Panc1 (cell line): ENCODE measurements around the gene CREB3L2. TPM values are rescaled to one million over a fixed set of nuclear protein-coding genes. Genes with fewer than 3 reads are reported as not detected.

Source experiments
- ATAC-seq: fragments of 200-7000 bp; cut with Tn5 transposase; 2 replicates; pipeline ENCODE4 v1.9.1; 2020; ENCODE audit warnings: mild to moderate bottlenecking, moderate library complexity
- BruUV-seq: library from RNA; stranded (reverse); fragments of 400-500 nt; replicated peaks from 2 replicates; lab custom pipeline; 2021; lab: Mats Ljungman, UMichigan
- CTCF ChIA-PET: fragments of 300-600 bp; sonication (Branson Sonifier 250); formaldehyde crosslinking; loops from one replicate; lab custom pipeline; 2022; ENCODE audit warnings: antibody characterized with exemption; lab: Charles Lee
- POLR2A ChIA-PET: fragments of 300-600 bp; sonication (Branson Sonifier 250); formaldehyde crosslinking; loops from one replicate; lab custom pipeline; 2022; ENCODE audit warnings: antibody characterized with exemption; lab: Charles Lee
- DNase-seq: peaks from one replicate; pipeline ENCODE4 v3.0.0-alpha.2; 2010; ENCODE audit warnings: low read depth, low spot score
- H3K27ac ChIP-seq: 2 replicates; pipeline ENCODE4 v1.5.1; 2011; ENCODE audit warnings: mild to moderate bottlenecking, low read length, inconsistent platforms
- H3K27me3 ChIP-seq: fragments of 200-500 bp; sonication (Bioruptor generic); 2 replicates; pipeline ENCODE4 v1.6.0; 2014; ENCODE audit warnings: low read length, inconsistent platforms; ENCODE audit not compliant: control insufficient read depth, insufficient read depth
- H3K36me3 ChIP-seq: fragments of 200-500 bp; sonication (Bioruptor generic); 2 replicates; pipeline ENCODE4 v1.5.1; 2014; ENCODE audit warnings: inconsistent platforms, mild to moderate bottlenecking, low read length, moderate library complexity; ENCODE audit not compliant: control insufficient read depth, insufficient read depth
- H3K4me1 ChIP-seq: 2 replicates; pipeline ENCODE4 v1.5.1; 2011; ENCODE audit warnings: inconsistent platforms, mild to moderate bottlenecking, low read length, moderate library complexity; ENCODE audit not compliant: control insufficient read depth, insufficient read depth
- H3K4me3 ChIP-seq, 2 experiments: 2 replicates each; pipeline ENCODE4 v1.5.1; 2011 to 2012; ENCODE audit warnings: low read depth in 2 of 2, low read length in 2 of 2, mild to moderate bottlenecking in 2 of 2, inconsistent platforms in 1 of 2, moderate library complexity in 1 of 2
- H3K9me3 ChIP-seq: fragments of 200-500 bp; sonication (Bioruptor generic); 2 replicates; pipeline ENCODE4 v1.5.1; 2014; ENCODE audit warnings: low read depth, mild to moderate bottlenecking, inconsistent platforms, low read length, moderate library complexity; ENCODE audit not compliant: control insufficient read depth, insufficient read depth
- CTCF ChIP-seq: fragments of 450-650 bp; IDR thresholded peaks from 2 replicates; pipeline ENCODE4 v1.5.1; 2017; ENCODE audit warnings: mild to moderate bottlenecking
- POLR2AphosphoS5 ChIP-seq: IDR thresholded peaks from 2 replicates; pipeline ENCODE4 v1.6.1; 2012; ENCODE audit warnings: mild to moderate bottlenecking, low read depth, low read length, moderate library complexity
- SIN3A ChIP-seq: IDR thresholded peaks from 2 replicates; pipeline ENCODE4 v1.6.1; 2012; ENCODE audit warnings: low read depth, mild to moderate bottlenecking, low read length, moderate library complexity, borderline replicate concordance; ENCODE audit not compliant: insufficient read depth
- TCF7L2 ChIP-seq: IDR thresholded peaks from 2 replicates; pipeline ENCODE4 v1.6.1; 2011; ENCODE audit warnings: mild to moderate bottlenecking, low read depth, low read length, inconsistent platforms
- in situ Hi-C: cut with HindIII; loops from 2 replicates; pipeline ENCODE4 v1.10.0; 2016; ENCODE audit warnings: low sequenced_read_pairs, low pct_unique_long_range_greater_than_20kb
- intact Hi-C: fragments of 100-400 bp; cut with micrococcal nuclease; formaldehyde crosslinking; loops from one replicate; pipeline ENCODE4 v1.10.0; 2022; ENCODE audit not compliant: unreplicated experiment
- total RNA-seq: library from RNA; stranded (reverse); gene quantifications from one replicate; pipeline ENCODE4 v1.2.1, GENCODE V29; 2021; ENCODE audit not compliant: unreplicated experiment
- TF ChIP-seq, protein P1 (sequence below), 2 experiments: IDR thresholded peaks; 2 replicates each; pipeline ENCODE4 v1.6.1; 2011 to 2012; ENCODE audit warnings: low read depth in 2 of 2, control low read depth in 1 of 2, low read length in 1 of 2, mild to moderate bottlenecking in 1 of 2, moderate library complexity in 1 of 2; ENCODE audit not compliant: insufficient read depth in 1 of 2

Gene CREB3L2
- total RNA-seq, 1 experiment from 2014 or later = 22.7 TPM

DNA sequence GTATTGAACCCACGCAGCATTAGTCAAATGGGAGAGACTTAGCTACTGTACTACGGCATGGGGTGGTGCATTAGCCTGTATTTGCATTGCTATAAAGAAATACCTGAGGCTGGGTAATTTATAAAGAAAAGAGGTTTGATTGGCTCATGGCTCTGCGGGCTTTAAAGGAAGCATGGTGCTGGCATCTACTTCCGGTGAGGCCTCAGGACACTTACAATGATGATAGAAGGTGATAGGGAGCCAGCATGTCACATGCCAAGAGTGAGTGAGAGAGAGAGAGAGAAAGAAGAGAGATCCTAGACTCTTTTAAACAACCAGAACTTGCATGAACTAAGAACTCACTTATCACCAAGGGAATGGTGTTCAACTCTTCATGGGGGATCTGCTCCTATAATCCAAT, 27.2 kb upstream of the CREB3L2 start:
- no TSS peak for BruUV-seq

GRCh38 chr7:138027100-138027499, 25.2 kb upstream of the CREB3L2 start:
- Histone ChIP-seq H3K36me3 (no peaks in the 10 kb centered on the region), H3K27ac (no peak overlapping the region), H3K4me3 (no peak overlapping the region), H3K27me3 (no peaks in the 10 kb centered on the region), H3K4me1 (no peaks in the 10 kb centered on the region), H3K9me3 (no peaks in the 10 kb centered on the region)
- DNase-seq (no peak), ATAC-seq (no peak)
- no TSS peak for BruUV-seq
- POLR2A ChIA-PET = no interaction called here
- CTCF ChIA-PET = no interaction called here
- in situ Hi-C loops (no loop called here), intact Hi-C loops (no loop called here)
- no peak for TF ChIP-seq SIN3A
- TF ChIP-seq, protein P1, sequence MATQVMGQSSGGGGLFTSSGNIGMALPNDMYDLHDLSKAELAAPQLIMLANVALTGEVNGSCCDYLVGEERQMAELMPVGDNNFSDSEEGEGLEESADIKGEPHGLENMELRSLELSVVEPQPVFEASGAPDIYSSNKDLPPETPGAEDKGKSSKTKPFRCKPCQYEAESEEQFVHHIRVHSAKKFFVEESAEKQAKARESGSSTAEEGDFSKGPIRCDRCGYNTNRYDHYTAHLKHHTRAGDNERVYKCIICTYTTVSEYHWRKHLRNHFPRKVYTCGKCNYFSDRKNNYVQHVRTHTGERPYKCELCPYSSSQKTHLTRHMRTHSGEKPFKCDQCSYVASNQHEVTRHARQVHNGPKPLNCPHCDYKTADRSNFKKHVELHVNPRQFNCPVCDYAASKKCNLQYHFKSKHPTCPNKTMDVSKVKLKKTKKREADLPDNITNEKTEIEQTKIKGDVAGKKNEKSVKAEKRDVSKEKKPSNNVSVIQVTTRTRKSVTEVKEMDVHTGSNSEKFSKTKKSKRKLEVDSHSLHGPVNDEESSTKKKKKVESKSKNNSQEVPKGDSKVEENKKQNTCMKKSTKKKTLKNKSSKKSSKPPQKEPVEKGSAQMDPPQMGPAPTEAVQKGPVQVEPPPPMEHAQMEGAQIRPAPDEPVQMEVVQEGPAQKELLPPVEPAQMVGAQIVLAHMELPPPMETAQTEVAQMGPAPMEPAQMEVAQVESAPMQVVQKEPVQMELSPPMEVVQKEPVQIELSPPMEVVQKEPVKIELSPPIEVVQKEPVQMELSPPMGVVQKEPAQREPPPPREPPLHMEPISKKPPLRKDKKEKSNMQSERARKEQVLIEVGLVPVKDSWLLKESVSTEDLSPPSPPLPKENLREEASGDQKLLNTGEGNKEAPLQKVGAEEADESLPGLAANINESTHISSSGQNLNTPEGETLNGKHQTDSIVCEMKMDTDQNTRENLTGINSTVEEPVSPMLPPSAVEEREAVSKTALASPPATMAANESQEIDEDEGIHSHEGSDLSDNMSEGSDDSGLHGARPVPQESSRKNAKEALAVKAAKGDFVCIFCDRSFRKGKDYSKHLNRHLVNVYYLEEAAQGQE (IDR thresholded peaks at IDR 0.05; ENCODE audit: insufficient read depth in 1 of 2, low read depth in 2 of 2, low read length in 1 of 2) = no peak
- TF ChIP-seq CTCF = no peak
- no peak for TF ChIP-seq TCF7L2
- no peak for TF ChIP-seq POLR2AphosphoS5

More for the DNA sequence above, 27.2 kb upstream of the CREB3L2 start:
- ChIA-PET CTCF (interaction anchor here (0.6 kb wide), 1 partner anchor 207 kb away, joined by 16 read pairs; no protein-coding TSS in a partner anchor), POLR2A (no interaction called here)
- H3K9me3 ChIP-seq = no peaks in the 10 kb centered on the region
- intact Hi-C loops (no loop called here), in situ Hi-C loops (no loop called here)
- ATAC-seq (no peak), DNase-seq (no peak)
- H3K36me3 ChIP-seq = no peaks in the 10 kb centered on the region
- H3K27me3 ChIP-seq = no peaks in the 10 kb centered on the region
- no peaks in the 10 kb centered on the region for H3K4me1 ChIP-seq
- H3K4me3 ChIP-seq = no peak overlapping the region
- H3K27ac ChIP-seq = no peak overlapping the region
- TF ChIP-seq CTCF (no peak), TCF7L2 (no peak), POLR2AphosphoS5 (no peak), SIN3A (no peak)
- TF ChIP-seq, protein P1 (IDR thresholded peaks at IDR 0.05; ENCODE audit: insufficient read depth in 1 of 2, low read depth in 2 of 2, low read length in 1 of 2) = no peak
